LNCaP clone FGC (cell line): ENCODE results near the gene PNKP.
"Not testable (repeated sequence)": the region's sequence is repeated elsewhere in the genome, so short reads cannot be mapped to it uniquely, and the experiment has no call there.

Source experiments
- DNase-seq: peaks from one replicate; pipeline ENCODE4 v3.0.0-alpha.2; 2011; ENCODE audit warnings: low read depth
- H3K4me3 ChIP-seq: 2 replicates; pipeline ENCODE4 v1.5.1; 2011; ENCODE audit warnings: mild to moderate bottlenecking, low read depth, low read length, control low read depth
- CTCF ChIP-seq: IDR thresholded peaks from 2 replicates; pipeline ENCODE4 v1.5.1; 2012; ENCODE audit warnings: mild to moderate bottlenecking; ENCODE audit not compliant: control insufficient read depth, insufficient read depth; ENCODE audit errors: extremely low read depth

The PNKP gene

DNA sequence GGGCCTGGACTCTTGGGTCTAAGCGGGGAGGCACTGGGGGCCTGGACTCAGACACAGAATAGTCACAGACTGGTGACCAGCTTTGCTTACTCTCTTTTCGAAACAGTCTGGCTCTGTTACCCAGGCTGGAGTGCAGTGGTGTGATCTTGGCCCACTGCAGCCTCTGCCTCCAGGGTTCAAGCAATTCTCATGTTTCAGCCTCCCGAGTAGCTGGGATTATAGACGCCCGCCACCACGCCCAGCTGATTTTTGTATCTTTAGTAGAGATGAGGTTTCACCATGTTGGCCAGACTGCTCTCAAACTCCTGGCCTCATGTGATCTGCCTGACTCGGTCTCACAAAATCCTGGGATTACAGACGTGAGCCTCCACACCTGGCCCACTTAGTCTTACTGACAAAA, 38.2 kb downstream of the PNKP start:
- no peak overlapping the region for H3K4me3 ChIP-seq
- no peak for TF ChIP-seq CTCF
- no peak for DNase-seq

DNA sequence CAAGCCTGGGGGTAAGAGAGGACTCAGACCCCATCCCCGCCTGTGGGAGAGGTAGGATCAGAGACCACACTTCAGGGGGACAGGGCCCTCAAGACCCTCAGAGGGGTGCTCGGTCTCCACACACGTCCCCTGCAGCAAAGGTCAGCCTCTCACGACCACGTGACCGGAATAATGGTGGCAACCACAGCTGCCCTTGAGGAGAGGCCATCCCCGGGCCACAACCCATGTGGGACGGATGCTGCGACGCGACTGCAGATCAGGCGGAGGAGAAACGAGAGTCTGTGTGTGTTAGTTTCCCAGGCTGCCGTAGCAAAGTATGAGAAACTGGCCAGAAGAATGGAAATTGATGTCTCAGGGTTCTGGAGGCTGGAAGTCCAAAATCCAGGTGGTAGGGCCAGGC, 40.3 kb downstream of the PNKP start:
- TF ChIP-seq CTCF: no peak
- no peak overlapping the region for H3K4me3 ChIP-seq
- DNase-seq: no peak

DNA sequence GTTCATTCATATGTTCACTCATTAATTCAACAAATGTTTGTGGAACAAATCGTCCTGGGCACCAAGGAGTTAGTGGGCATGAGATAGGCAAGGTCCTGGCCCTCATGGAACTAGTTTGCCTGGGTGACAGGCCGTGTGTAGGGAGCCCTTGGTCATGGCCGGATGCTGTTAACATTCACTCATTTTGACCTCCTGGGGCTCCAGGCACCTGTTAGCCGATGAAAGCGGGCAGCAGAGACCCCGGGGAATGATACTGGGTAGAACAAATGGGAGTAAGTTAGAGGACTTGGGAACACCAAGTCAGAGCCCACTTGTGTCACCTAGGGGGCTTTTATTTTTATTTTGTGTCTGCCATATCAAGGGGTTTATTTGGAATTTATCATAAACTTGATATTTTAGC, 42.7 kb downstream of the PNKP start:
- no peak overlapping the region for H3K4me3 ChIP-seq
- TF ChIP-seq CTCF: no peak
- no peak for DNase-seq

GRCh38 chr19:49823472-49823871, 43.9 kb downstream of the PNKP start:
- TF ChIP-seq CTCF: no peak
- H3K4me3 ChIP-seq: no peak overlapping the region
- DNase-seq: no peak

GRCh38 chr19:49820125-49820524, 47.3 kb downstream of the PNKP start:
- no peak overlapping the region for H3K4me3 ChIP-seq
- TF ChIP-seq CTCF: no peak
- no peak for DNase-seq

DNA sequence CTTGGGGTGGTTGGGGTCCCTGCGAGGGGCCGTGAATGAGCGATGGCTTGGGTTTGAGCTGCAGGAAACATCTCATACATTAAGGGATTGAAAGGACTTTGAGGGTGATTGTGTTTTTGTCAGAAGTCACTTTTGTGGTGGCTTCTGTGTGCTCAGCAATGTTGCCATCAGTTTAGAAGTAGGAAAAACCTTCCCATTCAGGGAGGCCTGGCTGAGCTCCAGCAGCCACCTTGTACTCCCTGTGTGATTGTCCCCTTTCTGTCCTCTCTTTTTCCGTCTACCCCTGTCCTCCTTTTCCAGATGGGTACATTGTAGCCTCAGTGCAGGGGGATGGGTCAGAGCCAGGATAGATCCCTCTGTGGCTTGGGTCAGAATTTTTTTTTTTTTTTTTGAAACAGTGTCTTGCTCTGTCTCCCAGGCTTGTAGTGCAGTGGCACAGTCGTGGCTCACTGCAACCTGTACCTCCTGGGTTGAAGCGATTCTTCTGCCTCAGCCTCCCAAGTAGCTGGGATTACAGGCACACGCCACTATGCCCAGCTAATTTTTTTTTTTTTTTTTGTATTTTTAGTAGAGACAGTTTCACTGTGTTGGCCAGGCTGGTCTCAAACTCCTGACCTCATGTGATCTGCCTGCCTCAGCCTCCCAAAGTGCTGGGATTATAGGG, 47.8 kb downstream of the PNKP start:
- H3K4me3 ChIP-seq: peak overlapping the region; percentile 94
- not testable (repeated sequence) for DNase-seq

GRCh38 chr19:49818649-49819370, 48.6 kb downstream of the PNKP start:
- TF ChIP-seq CTCF: no peak
- DNase-seq: no peak
- H3K4me3 ChIP-seq: peak overlapping the region; percentile 94
